ENCODE results near the gene KDSR. TPM values are rescaled to one million over a fixed set of nuclear protein-coding genes. Genes with fewer than 3 reads are reported as not detected.

The KDSR gene
- total and polyA plus RNA-seq, 2 donors (not counting 1 experiment from before 2014, with no cell fraction given), result 43.3 to 54.1 TPM

DNA sequence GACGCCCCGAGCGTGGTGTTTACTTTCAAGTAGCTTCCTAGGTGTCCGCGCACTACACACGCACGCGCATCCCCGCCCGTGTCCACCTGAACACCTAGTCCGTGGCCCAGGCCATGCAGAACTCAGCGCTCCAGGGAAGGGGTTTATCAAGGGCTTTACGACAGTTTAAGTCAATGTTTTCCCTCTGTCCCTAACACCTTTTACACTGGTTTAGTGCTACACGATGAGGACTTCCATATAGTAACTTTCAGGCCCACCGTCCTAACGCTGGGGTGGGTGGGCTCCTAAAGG lies 46.1 kb downstream of the KDSR start:
- Histone ChIP-seq H3K27ac (ENCODE audit: insufficient read depth, low read length) (peak overlapping the region; percentile 30), H3K9me3 (ENCODE audit: control insufficient read depth, insufficient read depth, low read depth, low read length) (no peaks in the 10 kb centered on the region), H2AFZ (ENCODE audit: low read length) (peak overlapping the region; percentile 87), H3K9ac (ENCODE audit: insufficient read depth, low read length) (no peak overlapping the region), H3K4me2 (ENCODE audit: extremely low read depth, insufficient read depth, low read length) (peak overlapping the region; percentile 59), H3K27me3 (ENCODE audit: control insufficient read depth, insufficient read depth, low read length) (no peaks in the 10 kb centered on the region), H3K36me3 (ENCODE audit: control insufficient read depth, insufficient read depth, low read length) (no peaks in the 10 kb centered on the region), H3K79me2 (ENCODE audit: control insufficient read depth, insufficient read depth, low read length) (no peaks in the 10 kb centered on the region), H3K4me1 (ENCODE audit: control insufficient read depth, extremely low read depth, insufficient read depth, low read length) (peaks cover 3% of the 10 kb centered on the region), H4K20me1 (ENCODE audit: control insufficient read depth, extremely low read depth, insufficient read depth, low read length) (no peaks in the 10 kb centered on the region), H3K4me3 (replicated peaks in 1 of 4; ENCODE audit: control extremely low read depth in 1 of 4, insufficient read depth in 1 of 4, low read depth in 3 of 4, low read length in 4 of 4) (peak overlapping the region; percentile 39 to 55 (median 48))
- TF ChIP-seq EZH2 (IDR thresholded peaks at IDR 0.05; ENCODE audit: low read length, missing control alignments) (no peak), CTCF (conservative IDR thresholded peaks at IDR 0.05 in 1 of 2, IDR thresholded peaks at IDR 0.05 in 1 of 2; ENCODE audit: low read depth in 1 of 2, low read length in 2 of 2) (no peak)
- DNase-seq (ENCODE audit: low read depth in 2 of 2), result no peak

DNA sequence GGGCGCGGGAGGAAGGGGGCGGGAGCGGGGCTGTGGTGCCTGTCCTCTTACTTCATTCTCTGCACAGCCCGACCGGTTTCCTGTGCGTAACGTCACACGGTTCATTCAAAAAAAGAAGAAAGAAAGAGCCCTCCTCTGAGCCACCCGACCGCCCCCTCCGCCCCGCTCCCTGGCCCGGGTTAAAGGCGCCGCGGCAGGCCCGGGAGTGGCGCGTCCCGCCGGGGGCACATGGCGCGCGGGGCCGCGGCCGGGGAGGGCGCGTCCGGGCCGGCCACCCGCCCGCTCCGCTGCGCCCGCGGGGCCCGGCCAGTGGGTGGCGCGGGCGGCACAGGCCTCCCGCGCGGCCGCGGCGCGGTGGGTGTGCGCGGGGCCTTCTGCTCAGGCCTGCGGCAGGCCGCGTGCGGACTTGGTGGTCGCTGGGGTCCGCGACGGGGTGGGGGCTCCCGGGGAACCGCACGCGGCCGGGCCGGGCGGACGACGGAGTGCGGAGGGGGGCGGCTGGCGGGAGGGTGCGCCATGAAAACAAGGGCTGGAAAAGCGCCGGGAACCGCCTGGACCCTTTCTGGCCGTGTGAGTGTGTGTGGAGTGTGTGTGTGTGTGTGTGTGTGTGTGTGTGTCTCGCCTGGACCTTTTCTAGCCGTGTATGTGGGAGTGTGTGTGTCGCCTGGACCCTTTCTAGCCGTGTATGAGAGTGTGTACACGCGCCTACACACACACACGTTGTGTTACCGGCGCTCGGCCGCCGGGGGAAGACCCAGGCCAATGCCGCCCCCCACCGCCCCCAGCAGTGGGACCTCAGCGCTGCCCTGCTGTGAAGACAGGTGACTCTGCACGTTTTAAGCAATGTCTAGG lies 46.7 kb downstream of the KDSR start:
- H3K27ac ChIP-seq (ENCODE audit: insufficient read depth, low read length), result peak overlapping the region; percentile 30
- H3K4me1 ChIP-seq (ENCODE audit: control insufficient read depth, extremely low read depth, insufficient read depth, low read length), result peaks cover 3% of the 10 kb centered on the region
- peak overlapping the region; percentile 39 to 80 (median 48) for H3K4me3 ChIP-seq (replicated peaks in 1 of 4; ENCODE audit: control extremely low read depth in 1 of 4, insufficient read depth in 1 of 4, low read depth in 3 of 4, low read length in 4 of 4)
- H3K4me2 ChIP-seq (ENCODE audit: extremely low read depth, insufficient read depth, low read length), result peak overlapping the region; percentile 59
- TF ChIP-seq CTCF (conservative IDR thresholded peaks at IDR 0.05 in 1 of 2, IDR thresholded peaks at IDR 0.05 in 1 of 2; ENCODE audit: low read depth in 1 of 2, low read length in 2 of 2) (no peak), EZH2 (IDR thresholded peaks at IDR 0.05; ENCODE audit: low read length, missing control alignments) (no peak)
- peak overlapping the region; percentile 87 for H2AFZ ChIP-seq (ENCODE audit: low read length)
- H3K9ac ChIP-seq (ENCODE audit: insufficient read depth, low read length), result peak overlapping the region; percentile 62
- no peaks in the 10 kb centered on the region for H3K9me3 ChIP-seq (ENCODE audit: control insufficient read depth, insufficient read depth, low read depth, low read length)
- no peaks in the 10 kb centered on the region for H3K36me3 ChIP-seq (ENCODE audit: control insufficient read depth, insufficient read depth, low read length)
- H3K27me3 ChIP-seq (ENCODE audit: control insufficient read depth, insufficient read depth, low read length), result no peaks in the 10 kb centered on the region
- peak; percentile 78 to 88 for DNase-seq (ENCODE audit: low read depth in 2 of 2)
- H4K20me1 ChIP-seq (ENCODE audit: control insufficient read depth, extremely low read depth, insufficient read depth, low read length), result no peaks in the 10 kb centered on the region
- no peaks in the 10 kb centered on the region for H3K79me2 ChIP-seq (ENCODE audit: control insufficient read depth, insufficient read depth, low read length)

- Histone ChIP-seq H2AFZ (ENCODE audit: low read length) (peak within 1 kb of the TSS; percentile 87), H3K4me3 (replicated peaks in 1 of 4; ENCODE audit: control extremely low read depth in 1 of 4, insufficient read depth in 1 of 4, low read depth in 3 of 4, low read length in 4 of 4) (peak within 1 kb of the TSS; percentile 80 to 83 (median 82)), H3K79me2 (ENCODE audit: control insufficient read depth, insufficient read depth, low read length) (no peaks in the 10 kb centered on the region), H3K4me2 (ENCODE audit: extremely low read depth, insufficient read depth, low read length) (peak within 1 kb of the TSS; percentile 93), H4K20me1 (ENCODE audit: control insufficient read depth, extremely low read depth, insufficient read depth, low read length) (no peaks in the 10 kb centered on the region), H3K9me3 (ENCODE audit: control insufficient read depth, insufficient read depth, low read depth, low read length) (no peaks in the 10 kb centered on the region), H3K9ac (ENCODE audit: insufficient read depth, low read length) (peak within 1 kb of the TSS; percentile 62), H3K27me3 (ENCODE audit: control insufficient read depth, insufficient read depth, low read length) (no peaks in the 10 kb centered on the region), H3K27ac (ENCODE audit: insufficient read depth, low read length) (peak within 1 kb of the TSS; percentile 41), H3K4me1 (ENCODE audit: control insufficient read depth, extremely low read depth, insufficient read depth, low read length) (peaks cover 3% of the 10 kb centered on the region), H3K36me3 (ENCODE audit: control insufficient read depth, insufficient read depth, low read length) (no peaks in the 10 kb centered on the region)
- DNase-seq (ENCODE audit: low read depth in 2 of 2), result peak; percentile 39 to 45
- TF ChIP-seq CTCF (conservative IDR thresholded peaks at IDR 0.05 in 1 of 2, IDR thresholded peaks at IDR 0.05 in 1 of 2; ENCODE audit: low read depth in 1 of 2, low read length in 2 of 2) (no peak), EZH2 (IDR thresholded peaks at IDR 0.05; ENCODE audit: low read length, missing control alignments) (no peak)
These were observed 47.5 kb downstream of the KDSR start, which contains the start of gene BCL2 for GRCh38 chr18:63319383-63320122. TSS of gene BCL2 (minus strand) at chr18:63319769.

Measured in fibroblast of lung (primary cell).